C4-2B (cell line): ENCODE data around the gene ARL2BP.

Experiments
- CTCF ChIP-seq: fragments of 450-650 bp; conservative IDR thresholded peaks from 2 replicates; pipeline ENCODE4 v1.5.1; 2017; ENCODE audit warnings: mild to moderate bottlenecking
- ZFX ChIP-seq: fragments of 450-650 bp; IDR thresholded peaks from 2 replicates; pipeline ENCODE4 v1.6.1; 2017

GRCh38 chr16:57216968-57217367, 28.1 kb upstream of the ARL2BP start:
- no peak for TF ChIP-seq CTCF
- no peak for TF ChIP-seq ZFX
